Retina (tissue), 1 donor: ENCODE results near the gene MAML1.
"Not testable (repeated sequence)": the region's sequence is repeated elsewhere in the genome, so short reads cannot be mapped to it uniquely, and the experiment has no call there.

Source experiments
- DNase-seq: peaks from one replicate; pipeline ENCODE4 v3.0.0-alpha.2; 2016

Gene MAML1

GRCh38 chr5:179768326-179769085 lies 35.9 kb downstream of the MAML1 start:
- no peak for DNase-seq

GRCh38 chr5:179769271-179769670 lies 36.6 kb downstream of the MAML1 start:
- DNase-seq = no peak

DNA sequence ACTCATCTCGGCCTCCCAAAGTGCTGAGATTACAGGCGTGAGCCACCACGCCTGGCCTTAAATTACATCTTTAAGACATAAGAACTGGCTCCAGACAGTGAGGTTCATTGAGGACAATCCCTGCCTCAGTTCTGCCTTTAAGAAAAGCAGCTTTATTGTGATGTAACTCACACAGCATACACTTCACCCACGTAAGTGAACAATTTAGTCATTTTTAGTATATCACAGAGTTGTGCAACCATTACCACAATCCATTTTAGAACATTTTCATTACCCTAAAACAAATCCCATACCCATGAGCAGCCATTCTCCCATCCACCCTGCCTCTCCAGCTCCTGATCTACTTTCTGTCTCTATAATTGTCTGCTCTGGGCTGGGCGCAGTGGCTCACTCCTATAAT lies 37.2 kb downstream of the MAML1 start:
- no peak for DNase-seq

- no peak for DNase-seq
Measured at GRCh38 chr5:179771311-179771895, 38.8 kb downstream of the MAML1 start.

GRCh38 chr5:179772351-179772750 lies 39.7 kb downstream of the MAML1 start:
- no peak for DNase-seq

DNA sequence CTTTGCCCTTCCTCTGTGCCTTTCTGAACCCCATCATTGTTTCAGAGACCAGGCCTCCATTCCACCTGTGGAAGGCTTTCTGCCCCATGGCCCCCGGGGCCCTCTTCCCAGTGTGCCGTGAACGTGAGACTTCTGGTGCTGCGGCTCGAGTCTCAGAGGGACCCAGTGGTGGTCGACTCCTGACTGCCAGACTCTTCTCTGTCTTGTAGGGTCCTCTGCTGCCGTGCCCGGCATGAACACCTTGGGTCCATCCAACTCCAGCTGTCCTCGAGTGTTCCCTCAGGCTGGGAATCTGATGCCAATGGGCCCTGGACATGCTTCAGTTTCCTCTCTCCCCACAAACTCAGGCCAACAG lies 41.0 kb downstream of the MAML1 start:
- no peak for DNase-seq

- DNase-seq = no peak
Measured at GRCh38 chr5:179774442-179774841, 41.8 kb downstream of the MAML1 start.

DNA sequence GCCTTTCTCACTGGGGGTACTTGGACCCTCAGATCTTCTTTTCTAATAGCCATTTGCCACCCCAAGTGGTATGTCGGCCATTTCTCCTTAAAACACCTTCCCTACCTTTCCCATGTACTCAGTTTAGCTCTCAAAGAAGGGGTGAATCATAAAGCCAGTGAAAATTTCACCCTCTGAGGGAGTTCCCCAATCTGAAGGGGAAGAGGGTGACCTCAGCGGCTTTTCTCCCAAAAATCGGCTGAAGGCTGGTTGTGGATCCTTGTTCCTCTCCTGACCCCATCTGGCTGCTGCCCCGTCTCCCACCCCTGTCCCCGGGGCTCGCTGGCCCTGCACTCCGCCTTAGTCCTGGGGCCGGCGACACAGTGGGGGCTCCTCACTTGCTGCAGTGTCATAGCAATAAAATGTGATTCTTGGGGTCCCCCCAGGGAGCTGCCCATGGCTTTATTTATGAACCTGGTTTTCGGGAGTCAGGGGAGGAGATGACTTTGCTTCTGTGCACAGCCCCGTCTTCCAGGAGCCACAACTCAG lies 43.9 kb downstream of the MAML1 start:
- DNase-seq = no peak

GRCh38 chr5:179777456-179777855 lies 44.8 kb downstream of the MAML1 start:
- DNase-seq = no peak

DNA sequence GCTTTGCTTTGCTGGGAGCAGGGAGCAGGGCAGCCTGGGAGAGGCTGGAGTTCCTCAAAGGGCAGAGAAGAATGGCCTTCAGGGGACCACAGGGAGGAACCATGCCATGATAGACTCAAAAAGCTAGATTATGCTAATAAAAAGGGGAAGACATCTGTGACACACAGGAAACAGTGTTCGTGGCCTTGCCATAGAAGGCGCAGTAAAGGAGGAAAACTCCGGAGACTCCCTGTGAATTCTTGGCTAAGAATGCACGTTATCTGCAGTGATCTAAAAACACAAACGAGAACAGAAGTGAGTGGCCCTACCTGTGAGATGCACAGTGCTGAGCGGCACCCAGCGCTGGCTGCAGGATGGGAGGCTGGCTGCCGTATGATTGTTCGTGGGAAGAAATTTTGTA lies 45.3 kb downstream of the MAML1 start:
- DNase-seq = no peak

DNA sequence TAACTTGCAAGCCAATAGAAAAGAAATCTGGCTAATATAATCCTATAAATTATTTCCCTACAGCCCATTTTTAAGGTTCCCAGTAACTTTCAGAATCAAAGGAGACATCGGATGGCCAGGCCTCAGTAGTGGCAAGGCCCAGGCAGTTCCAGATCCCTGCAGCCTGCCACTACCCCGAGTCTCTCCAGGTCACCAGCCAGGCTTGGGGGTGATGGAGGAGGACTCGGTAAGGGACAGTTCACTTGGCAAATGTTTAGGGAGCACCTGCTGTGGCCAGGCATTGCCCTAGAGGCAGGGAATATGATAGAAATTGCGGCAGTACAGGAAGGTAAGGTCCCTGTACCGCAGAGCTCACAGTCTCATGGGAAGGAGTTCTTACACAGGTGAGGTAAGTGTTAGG lies 46.0 kb downstream of the MAML1 start:
- no peak for DNase-seq

DNA sequence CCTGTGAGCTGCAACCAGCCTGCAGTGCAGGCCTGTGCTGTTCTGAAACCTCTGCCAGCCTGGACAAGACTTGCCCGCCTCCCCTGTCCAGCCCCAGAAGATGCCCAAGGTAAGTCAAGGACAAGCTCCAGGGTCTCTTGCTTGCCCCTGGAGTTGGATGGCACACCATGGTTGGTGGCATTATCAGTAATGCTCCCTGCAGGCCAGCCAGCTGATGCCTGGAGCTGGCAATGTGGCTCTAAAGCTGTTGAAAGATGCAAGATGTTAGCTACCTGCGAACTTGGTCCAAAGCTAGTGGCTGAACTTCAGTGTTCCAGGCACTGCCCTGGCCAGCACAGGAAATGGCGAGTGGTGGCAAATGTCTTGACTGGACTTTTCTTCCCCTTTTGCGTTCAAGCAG lies 47.2 kb downstream of the MAML1 start:
- no peak for DNase-seq

GRCh38 chr5:179780362-179780761 lies 47.7 kb downstream of the MAML1 start:
- no peak for DNase-seq

GRCh38 chr5:179781846-179782245 lies 49.2 kb downstream of the MAML1 start:
- DNase-seq = no peak

DNA sequence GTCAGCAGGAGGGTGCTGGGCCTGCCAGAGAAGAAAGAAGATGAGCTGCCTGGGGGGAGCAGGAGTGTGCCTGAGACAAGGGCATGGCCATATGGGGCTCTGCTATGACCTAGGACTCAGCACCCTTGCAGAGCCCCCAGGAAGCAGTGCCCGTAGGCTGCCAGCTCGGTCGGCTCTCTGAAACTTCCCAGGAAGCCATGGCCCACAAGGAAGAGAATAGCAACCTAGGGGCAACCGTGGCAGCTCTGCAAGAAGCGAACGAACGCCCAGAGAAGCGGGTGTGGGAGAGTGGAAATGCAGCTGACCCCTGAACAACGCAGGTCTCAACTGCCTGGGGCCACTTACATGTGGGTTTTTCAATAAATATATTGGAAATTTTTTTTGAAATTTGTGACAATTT lies 50.5 kb downstream of the MAML1 start:
- DNase-seq = no peak

DNA sequence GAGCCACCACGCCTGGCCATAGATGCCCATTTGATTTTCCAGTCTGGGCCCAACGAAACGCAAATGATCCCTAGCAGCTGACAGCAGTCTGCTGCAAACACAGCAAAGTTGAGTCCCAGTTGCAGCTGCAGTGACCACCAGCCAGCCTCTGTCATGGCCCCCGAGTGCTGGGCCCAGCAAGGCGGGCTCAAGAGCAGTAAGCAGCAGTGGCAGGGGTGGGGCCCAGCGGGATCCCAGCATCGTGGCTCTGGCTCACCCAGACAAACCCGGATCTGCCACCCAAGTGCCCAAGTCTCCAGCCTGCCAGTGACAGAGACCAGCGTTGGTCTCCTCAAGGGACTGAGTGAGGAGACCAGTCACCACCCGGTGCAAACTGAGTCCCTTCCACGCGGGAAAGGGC lies 54.2 kb downstream of the MAML1 start:
- no peak for DNase-seq

DNA sequence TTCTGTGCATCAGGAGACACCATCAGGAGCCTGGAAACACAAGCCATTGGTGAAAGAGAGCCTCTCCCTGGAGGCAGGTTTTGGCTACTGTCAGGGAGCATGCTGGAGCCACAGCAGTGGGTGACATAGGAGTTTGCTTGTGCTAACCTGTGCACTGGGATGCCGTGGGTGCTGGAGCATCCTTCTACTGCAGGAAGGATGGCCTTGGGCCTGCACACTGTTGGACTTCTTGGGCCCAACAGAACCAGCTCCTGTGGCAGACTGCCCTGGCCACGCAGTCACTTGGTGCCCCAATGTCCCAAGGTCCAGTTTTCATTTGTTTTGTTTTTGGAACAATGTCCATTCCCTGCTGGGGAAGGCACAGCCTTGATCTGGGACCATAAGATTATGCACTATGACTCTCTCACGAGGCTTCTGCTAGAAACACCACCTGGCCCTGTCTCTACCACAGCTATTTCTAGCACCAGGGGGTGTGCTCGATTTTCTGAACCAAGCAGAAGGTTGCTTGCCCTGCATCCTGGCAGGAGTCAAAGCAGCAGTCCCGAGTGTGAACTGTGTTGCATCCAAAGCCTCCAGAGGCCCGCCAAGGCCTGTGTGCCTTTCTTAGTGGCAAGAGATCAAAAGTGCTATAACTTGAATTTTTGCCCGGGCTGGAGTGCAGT lies 55.7 kb downstream of the MAML1 start:
- DNase-seq = no peak

GRCh38 chr5:179789278-179789677 lies 56.7 kb downstream of the MAML1 start:
- not testable (repeated sequence) for DNase-seq

GRCh38 chr5:179791881-179792611 lies 59.4 kb downstream of the MAML1 start:
- DNase-seq = no peak

GRCh38 chr5:179792612-179793467 lies 60.2 kb downstream of the MAML1 start:
- no peak for DNase-seq

GRCh38 chr5:179793468-179794139 lies 61.0 kb downstream of the MAML1 start, which contains the start of gene LTC4S:
TSS of gene LTC4S (plus strand) at chr5:179793986. CDS start at chr5:179794081, 95 bp downstream.
- peak; percentile 29 for DNase-seq

- DNase-seq = no peak
Measured at GRCh38 chr5:179794171-179794570, 61.5 kb downstream of the MAML1 start.
